ENCODE measurements around the gene CTSD. TPM values are rescaled to one million over a fixed set of nuclear protein-coding genes. Genes with fewer than 3 reads are reported as not detected.

CTSD gene
- total and polyA plus RNA-seq, 2 of the 8 experiments (the other 6 are each of a cell fraction or from before 2014, with no cell fraction given): 169 to 173 TPM

DNA sequence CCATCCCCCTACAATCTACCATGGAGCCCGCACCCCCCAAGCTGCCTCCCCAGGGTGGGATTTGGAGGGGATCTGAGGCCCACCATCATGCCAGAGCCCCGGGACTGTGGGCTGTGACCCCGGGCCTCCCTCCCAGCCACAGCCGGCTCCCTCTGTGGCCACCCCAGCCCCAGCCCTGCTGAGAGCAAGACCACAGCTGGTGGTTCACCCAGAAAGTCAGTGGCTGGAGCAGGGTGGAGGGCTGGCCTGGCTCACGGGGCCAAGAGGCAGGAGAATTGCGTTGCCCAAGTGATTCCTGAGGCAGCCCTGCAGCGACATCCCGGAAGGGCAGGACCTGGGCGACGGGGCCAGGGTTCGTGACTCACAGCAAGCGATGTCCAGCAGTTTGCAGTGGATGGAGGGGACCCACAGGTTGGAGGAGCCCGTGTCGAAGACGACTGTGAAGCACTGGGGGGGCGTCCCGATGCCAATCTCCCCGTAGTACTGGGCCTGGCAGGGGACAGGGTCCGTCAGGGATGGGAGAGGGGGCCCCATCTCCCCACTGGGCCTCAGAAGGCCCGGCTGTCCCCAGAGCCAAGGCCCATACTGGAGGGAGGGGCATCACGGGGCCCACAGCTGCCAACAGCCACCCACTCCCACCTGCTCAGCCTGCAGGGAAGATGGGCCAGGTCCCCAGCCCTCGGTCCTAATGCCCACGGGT, 4.4 kb downstream of the CTSD start:
- Histone ChIP-seq H3K27ac (ENCODE audit: low read depth, low read length) (no peak overlapping the region), H3K4me3 (ENCODE audit: extremely low read depth in 1 of 4, insufficient read depth in 2 of 4, low read depth in 3 of 4, low read length in 4 of 4) (no peak overlapping the region)
- no peak for FAIRE-seq

More for the DNA sequence above, 4.4 kb downstream of the CTSD start:
- CTCF ChIA-PET (ENCODE audit: partially characterized antibody): no interaction called here
- Histone ChIP-seq H2AFZ (ENCODE audit: low read length) (no peak overlapping the region), H3K79me2 (ENCODE audit: control insufficient read depth in 1 of 2, insufficient read depth in 2 of 2, low read length in 2 of 2) (peaks cover 0 to 12% of the 10 kb centered on the region in 2 experiments; a peak in 2 of 4 replicates), H3K36me3 (ENCODE audit: control insufficient read depth in 2 of 4, insufficient read depth in 4 of 4, low read length in 3 of 4) (peaks cover 0 to 21% (median 6%) of the 10 kb centered on the region in 4 experiments; a peak in 5 of 8 replicates), H3K4me1 (replicated peaks in 1 of 4; ENCODE audit: control insufficient read depth in 3 of 4, insufficient read depth in 4 of 4, low read length in 3 of 4) (peaks cover 0 to 8% (median 4%) of the 10 kb centered on the region in 4 experiments; a peak in 5 of 7 replicates), H3K27me3 (replicated peaks in 1 of 4; ENCODE audit: control insufficient read depth in 3 of 4, extremely low read depth in 1 of 4, insufficient read depth in 3 of 4, low read length in 3 of 4) (no peaks in the 10 kb centered on the region), H3K79me1 (ENCODE audit: low read depth, low read length) (0 out of 2 replicates have a peak, but pooled peaks cover 2% of the 10 kb centered on the region), H4K91ac (replicated peaks; ENCODE audit: insufficient read length, low read length) (no peak overlapping the region), H3K56ac (replicated peaks; ENCODE audit: insufficient read length, low read depth, low read length) (no peak overlapping the region), H3K4me2 (ENCODE audit: insufficient read depth in 1 of 2, low read depth in 2 of 2, low read length in 2 of 2) (no peak overlapping the region), H3K23me2 (ENCODE audit: low read depth, low read length) (peaks cover 4% of the 10 kb centered on the region; the same call in 1 of the 2 replicates), H2BK15ac (ENCODE audit: low read length) (no peak overlapping the region), H2BK20ac (ENCODE audit: low read length) (no peak overlapping the region), H2BK5ac (ENCODE audit: low read depth, low read length) (no peak overlapping the region), H3K18ac (ENCODE audit: extremely low read depth, low read length) (no peak overlapping the region), H4K8ac (ENCODE audit: extremely low read depth, insufficient read depth, low read length) (no peak overlapping the region), H2BK120ac (replicated peaks; ENCODE audit: low read depth, low read length) (no peak overlapping the region), H3K4ac (replicated peaks; ENCODE audit: insufficient read length, low read depth, low read length) (no peak overlapping the region), H2BK12ac (ENCODE audit: low read depth, low read length) (no peak overlapping the region), H4K20me1 (replicated peaks in 1 of 2; ENCODE audit: control insufficient read depth in 1 of 2, insufficient read depth in 2 of 2, low read length in 2 of 2) (peaks cover 4 to 14% of the 10 kb centered on the region in 2 experiments), H3K23ac (ENCODE audit: insufficient read length) (no peak overlapping the region), H3K14ac (ENCODE audit: insufficient read length) (no peak overlapping the region), H3K9ac (replicated peaks in 1 of 4; ENCODE audit: extremely low read depth in 1 of 4, low read depth in 3 of 4, low read length in 3 of 4) (no peak overlapping the region), H3K9me3 (ENCODE audit: insufficient read depth in 2 of 2, low read depth in 1 of 2, low read length in 1 of 2) (no peaks in the 10 kb centered on the region), H2AK5ac (ENCODE audit: low read depth, low read length) (no peak overlapping the region), H4K5ac (ENCODE audit: insufficient read length, low read depth, low read length) (no peak overlapping the region)
- no peak for DNase-seq (ENCODE audit: low read depth in 1 of 2, low spot score in 2 of 2)
- WGBS, 2 experiments (ENCODE audit: extremely low coverage in 1 of 2, insufficient coverage in 1 of 2, insufficient read length in 1 of 2, insufficient replicate concordance in 2 of 2, low coverage in 1 of 2, low lambda C conversion rate in 2 of 2, missing lambda C conversion rate in 1 of 2): 86% methylated on average over 20 of the region's 23 CpGs; no CpG with 5 or more reads in 1 of the 2 experiments
- TF ChIP-seq NANOG (IDR thresholded peaks at IDR 0.05; ENCODE audit: insufficient read depth, low read depth, low read length, poor library complexity, severe bottlenecking): no peak
- TF ChIP-seq TAF1 (IDR thresholded peaks at IDR 0.05; ENCODE audit: low read depth, low read length): no peak
- no peak for TF ChIP-seq NRF1 (IDR thresholded peaks at IDR 0.05; ENCODE audit: low read depth, low read length)
- TF ChIP-seq KDM4A (IDR thresholded peaks at IDR 0.05; ENCODE audit: low read depth, low read length, severe bottlenecking): no peak
- POLR2A ChIA-PET (ENCODE audit: partially characterized antibody): no interaction called here
